HG03097 (cell line): ENCODE data around the gene BLMH.
"Not testable (repeated sequence)": the region's sequence is repeated elsewhere in the genome, so short reads cannot be mapped to it uniquely, and the experiment has no call there.

Experiments used
- ATAC-seq: cut with Tn5 transposase; IDR thresholded peaks from one replicate; pipeline ENCODE4 v1.9.1; 2021; ENCODE audit not compliant: unreplicated experiment, low FRiP score

The BLMH gene

GRCh38 chr17:30209930-30210329 is 81.8 kb downstream of the BLMH start:
- no peak for ATAC-seq

GRCh38 chr17:30208214-30208613 is 83.5 kb downstream of the BLMH start:
- ATAC-seq = no peak

GRCh38 chr17:30207655-30208054 is 84.1 kb downstream of the BLMH start:
- no peak for ATAC-seq

GRCh38 chr17:30203471-30203981 is 88.2 kb downstream of the BLMH start:
- ATAC-seq = no peak

GRCh38 chr17:30200656-30201055 is 91.1 kb downstream of the BLMH start:
- not testable (repeated sequence) for ATAC-seq

GRCh38 chr17:30200106-30200505 is 91.6 kb downstream of the BLMH start:
- no peak for ATAC-seq

- ATAC-seq = no peak
Observed at GRCh38 chr17:30199600-30199999, 92.1 kb downstream of the BLMH start.
